ENCODE measurements around the gene RHEB.

DNA sequence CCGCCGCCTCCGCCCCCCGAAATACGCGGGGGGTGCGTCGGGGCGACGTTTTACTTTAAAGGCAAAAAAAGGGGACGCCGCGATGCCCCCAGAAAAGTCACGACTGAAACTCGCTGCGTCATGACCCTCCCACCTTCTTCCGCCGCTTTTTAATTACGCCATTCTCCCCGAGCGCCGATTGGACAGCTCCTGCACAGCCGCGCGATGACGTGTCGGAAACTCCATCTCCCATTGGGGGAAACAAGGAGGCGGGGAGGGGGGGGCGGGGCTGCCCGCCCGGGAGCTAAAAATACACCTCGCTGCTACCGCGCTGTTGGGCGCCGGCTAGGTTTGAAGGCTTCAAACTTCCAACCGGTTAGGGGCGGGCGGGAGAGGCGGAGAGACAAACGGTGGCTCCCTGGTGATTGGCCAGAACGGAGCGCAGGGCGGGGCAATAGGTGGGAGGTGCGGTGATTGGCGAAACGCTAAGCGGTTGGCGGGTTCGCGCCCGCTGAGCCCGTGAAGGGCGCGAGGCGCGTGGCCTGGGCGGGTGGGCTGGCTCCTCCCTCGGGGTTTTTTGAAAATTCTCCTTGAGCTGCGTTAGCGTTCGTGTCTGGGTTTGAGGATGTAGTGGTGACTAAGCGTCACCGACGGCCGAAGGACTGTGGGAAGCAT lies at the start of gene RHEB:
- TF ChIP-seq, protein P1, sequence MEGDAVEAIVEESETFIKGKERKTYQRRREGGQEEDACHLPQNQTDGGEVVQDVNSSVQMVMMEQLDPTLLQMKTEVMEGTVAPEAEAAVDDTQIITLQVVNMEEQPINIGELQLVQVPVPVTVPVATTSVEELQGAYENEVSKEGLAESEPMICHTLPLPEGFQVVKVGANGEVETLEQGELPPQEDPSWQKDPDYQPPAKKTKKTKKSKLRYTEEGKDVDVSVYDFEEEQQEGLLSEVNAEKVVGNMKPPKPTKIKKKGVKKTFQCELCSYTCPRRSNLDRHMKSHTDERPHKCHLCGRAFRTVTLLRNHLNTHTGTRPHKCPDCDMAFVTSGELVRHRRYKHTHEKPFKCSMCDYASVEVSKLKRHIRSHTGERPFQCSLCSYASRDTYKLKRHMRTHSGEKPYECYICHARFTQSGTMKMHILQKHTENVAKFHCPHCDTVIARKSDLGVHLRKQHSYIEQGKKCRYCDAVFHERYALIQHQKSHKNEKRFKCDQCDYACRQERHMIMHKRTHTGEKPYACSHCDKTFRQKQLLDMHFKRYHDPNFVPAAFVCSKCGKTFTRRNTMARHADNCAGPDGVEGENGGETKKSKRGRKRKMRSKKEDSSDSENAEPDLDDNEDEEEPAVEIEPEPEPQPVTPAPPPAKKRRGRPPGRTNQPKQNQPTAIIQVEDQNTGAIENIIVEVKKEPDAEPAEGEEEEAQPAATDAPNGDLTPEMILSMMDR (IDR thresholded peaks at IDR 0.05): no peak
- TF ChIP-seq EZH2 (IDR thresholded peaks at IDR 0.05) (no peak), EZH2phosphoT487 (IDR thresholded peaks at IDR 0.05) (no peak)
